H9 (cell line): Measurements from ENCODE around the gene IQCE. TPM values are rescaled to one million over a fixed set of nuclear protein-coding genes. Genes with fewer than 3 reads are reported as not detected.

ENCODE experiments used
- DNase-seq: peaks from one replicate; pipeline ENCODE4 v3.0.0-alpha.2; 2017
- H2AFZ ChIP-seq: one replicate; pipeline ENCODE4 v1.6.1; 2013; ENCODE audit warnings: mild to moderate bottlenecking, low read length, control low read depth, moderate library complexity
- H2AK5ac ChIP-seq: 2 replicates; pipeline ENCODE4 v1.6.1; 2013; ENCODE audit warnings: low read length, control low read depth, mixed read lengths; ENCODE audit not compliant: insufficient read length
- H2BK120ac ChIP-seq: one replicate; pipeline ENCODE4 v1.6.1; 2013; ENCODE audit warnings: low read depth, mild to moderate bottlenecking, low read length, control low read depth, inconsistent platforms; ENCODE audit not compliant: poor library complexity, severe bottlenecking
- H2BK12ac ChIP-seq: 2 replicates; pipeline ENCODE4 v1.6.1; 2013; ENCODE audit warnings: low read length, control low read depth, mixed read lengths, low read depth; ENCODE audit not compliant: insufficient read length
- H2BK15ac ChIP-seq: 2 replicates; pipeline ENCODE4 v1.6.1; 2013; ENCODE audit warnings: low read depth, low read length, control low read depth
- H2BK20ac ChIP-seq: one replicate; pipeline ENCODE4 v1.6.1; 2013; ENCODE audit warnings: low read depth, mild to moderate bottlenecking, low read length, control low read depth, inconsistent platforms; ENCODE audit not compliant: poor library complexity, severe bottlenecking
- H2BK5ac ChIP-seq: 2 replicates; pipeline ENCODE4 v1.6.1; 2013; ENCODE audit warnings: low read length, control low read depth, mixed read lengths; ENCODE audit not compliant: insufficient read length
- H3K14ac ChIP-seq: 2 replicates; pipeline ENCODE4 v1.6.1; 2013; ENCODE audit warnings: low read length, control low read depth; ENCODE audit not compliant: insufficient read depth
- H3K18ac ChIP-seq: 2 replicates; pipeline ENCODE4 v1.6.1; 2013; ENCODE audit warnings: low read depth, mild to moderate bottlenecking, mixed read lengths, low read length, control low read depth; ENCODE audit not compliant: insufficient read length
- H3K23ac ChIP-seq: 2 replicates; pipeline ENCODE4 v1.6.1; 2013; ENCODE audit warnings: low read length, control low read depth, mixed read lengths, low read depth; ENCODE audit not compliant: insufficient read length
- H3K23me2 ChIP-seq: 2 replicates; pipeline ENCODE4 v1.6.1; 2013; ENCODE audit warnings: low read depth, mild to moderate bottlenecking, mixed read lengths, low read length, control low read depth; ENCODE audit not compliant: insufficient read length, poor library complexity, severe bottlenecking
- H3K27ac ChIP-seq: 2 replicates; pipeline ENCODE4 v1.5.1; 2013; ENCODE audit warnings: low read length, control low read depth, mixed read lengths, low read depth; ENCODE audit not compliant: insufficient read length
- H3K27me3 ChIP-seq: 2 replicates; pipeline ENCODE4 v1.6.1; 2013; ENCODE audit warnings: low read length, control low read depth, inconsistent platforms; ENCODE audit not compliant: insufficient read depth
- H3K4ac ChIP-seq: 2 replicates; pipeline ENCODE4 v1.6.1; 2013; ENCODE audit warnings: low read depth, mild to moderate bottlenecking, control low read depth, inconsistent platforms, low read length, moderate library complexity
- H3K4me1 ChIP-seq: 2 replicates; pipeline ENCODE4 v1.6.1; 2013; ENCODE audit warnings: low read length, control low read depth, inconsistent platforms; ENCODE audit not compliant: insufficient read depth
- H3K4me2 ChIP-seq: 2 replicates; pipeline ENCODE4 v1.6.1; 2013; ENCODE audit warnings: low read length, control low read depth, mixed read lengths; ENCODE audit not compliant: insufficient read length, insufficient read depth
- H3K56ac ChIP-seq: 2 replicates; pipeline ENCODE4 v1.6.1; 2013; ENCODE audit warnings: low read depth, mild to moderate bottlenecking, mixed read lengths, low read length, control low read depth; ENCODE audit not compliant: insufficient read length
- H3K79me1 ChIP-seq: 2 replicates; pipeline ENCODE4 v1.6.1; 2013; ENCODE audit warnings: low read depth, mild to moderate bottlenecking, moderate library complexity, low read length, control low read depth, inconsistent platforms; ENCODE audit not compliant: insufficient read depth, poor library complexity, severe bottlenecking
- H3K79me2 ChIP-seq: 2 replicates; pipeline ENCODE4 v1.6.1; 2013; ENCODE audit warnings: low read length, control low read depth, inconsistent platforms; ENCODE audit not compliant: insufficient read depth
- H3K9ac ChIP-seq: 2 replicates; pipeline ENCODE4 v1.6.1; 2013; ENCODE audit warnings: low read length, control low read depth, mixed read lengths; ENCODE audit not compliant: insufficient read length; ENCODE audit errors: extremely low read depth
- H3K9me3 ChIP-seq: one replicate; pipeline ENCODE4 v1.6.1; 2013; ENCODE audit warnings: low read depth, low read length, inconsistent platforms; ENCODE audit not compliant: control insufficient read depth
- H3T11ph ChIP-seq: one replicate; pipeline ENCODE4 v1.6.1; 2013; ENCODE audit warnings: mild to moderate bottlenecking, low read length, control low read depth, inconsistent platforms
- H4K20me1 ChIP-seq: one replicate; pipeline ENCODE4 v1.6.1; 2013; ENCODE audit not compliant: control insufficient read depth, insufficient read length, insufficient read depth
- H4K5ac ChIP-seq: 2 replicates; pipeline ENCODE4 v1.6.1; 2013; ENCODE audit warnings: low read depth, mild to moderate bottlenecking, mixed read lengths, low read length, control low read depth; ENCODE audit not compliant: insufficient read length
- H4K8ac ChIP-seq: replicated peaks from 2 replicates; pipeline ENCODE4 v1.6.1; 2013; ENCODE audit warnings: low read length, control low read depth, mixed read lengths, low read depth; ENCODE audit not compliant: insufficient read length
- H4K91ac ChIP-seq: 2 replicates; pipeline ENCODE4 v1.6.1; 2013; ENCODE audit warnings: low read depth, mild to moderate bottlenecking, moderate library complexity, mixed read lengths, low read length, control low read depth; ENCODE audit not compliant: insufficient read length
- H3K27ac Mint-ChIP-seq, 3 experiments: 2 replicates in 2 of 3; 3 replicates in 1 of 3; pipeline ENCODE4 v1.8.0; 2020 to 2021; ENCODE audit warnings: mixed read lengths in 3 of 3, mild to moderate bottlenecking in 1 of 3, moderate library complexity in 1 of 3
- H3K27me3 Mint-ChIP-seq: 2 replicates; pipeline ENCODE4 v1.8.0; 2021; ENCODE audit warnings: low read depth, mild to moderate bottlenecking, moderate library complexity, mixed read lengths
- H3K36me3 Mint-ChIP-seq, 3 experiments: 2 replicates in 2 of 3; 3 replicates in 1 of 3; pipeline ENCODE4 v1.8.0; 2020 to 2021; ENCODE audit warnings: low read depth in 3 of 3, mixed read lengths in 3 of 3; ENCODE audit not compliant: insufficient read depth in 1 of 3
- H3K4me1 Mint-ChIP-seq, 2 experiments: 2 replicates each; pipeline ENCODE4 v1.8.0; 2020; ENCODE audit warnings: mixed read lengths in 2 of 2
- H3K4me3 Mint-ChIP-seq, 2 experiments: 2 replicates in 1 of 2; 3 replicates in 1 of 2; pipeline ENCODE4 v1.8.0; 2020 to 2021; ENCODE audit warnings: mild to moderate bottlenecking in 2 of 2, mixed read lengths in 2 of 2, moderate library complexity in 1 of 2
- H3K9me3 Mint-ChIP-seq, 2 experiments: 2 replicates in 1 of 2; 3 replicates in 1 of 2; pipeline ENCODE4 v1.8.0; 2020; ENCODE audit warnings: mild to moderate bottlenecking in 2 of 2, mixed read lengths in 2 of 2, moderate library complexity in 1 of 2
- WGBS: extraction: QIAGEN DNeasy Blood & Tissue Kit; methylation state at CpG from one replicate; pipeline ENCODE4 v1.1.7; 2013; ENCODE audit warnings: missing lambda C conversion rate, low lambda C conversion rate, mixed read lengths; ENCODE audit not compliant: insufficient read length; ENCODE audit errors: extremely low coverage; 5-methylcytosine and 5-hydroxymethylcytosine counted together
- total RNA-seq: library from RNA; stranded (reverse); gene quantifications from 2 replicates; pipeline ENCODE4 v1.2.1, GENCODE V29; 2021
- TF ChIP-seq, protein P1 (sequence below): fragments of 200-600 bp; sonication (generic); conservative IDR thresholded peaks from 3 replicates; pipeline ENCODE4 v1.8.0; 2021; ENCODE audit warnings: antibody characterized with exemption, mild to moderate bottlenecking

Gene IQCE
- total RNA-seq, 1 experiment from 2014 or later: 7.0 TPM

DNA sequence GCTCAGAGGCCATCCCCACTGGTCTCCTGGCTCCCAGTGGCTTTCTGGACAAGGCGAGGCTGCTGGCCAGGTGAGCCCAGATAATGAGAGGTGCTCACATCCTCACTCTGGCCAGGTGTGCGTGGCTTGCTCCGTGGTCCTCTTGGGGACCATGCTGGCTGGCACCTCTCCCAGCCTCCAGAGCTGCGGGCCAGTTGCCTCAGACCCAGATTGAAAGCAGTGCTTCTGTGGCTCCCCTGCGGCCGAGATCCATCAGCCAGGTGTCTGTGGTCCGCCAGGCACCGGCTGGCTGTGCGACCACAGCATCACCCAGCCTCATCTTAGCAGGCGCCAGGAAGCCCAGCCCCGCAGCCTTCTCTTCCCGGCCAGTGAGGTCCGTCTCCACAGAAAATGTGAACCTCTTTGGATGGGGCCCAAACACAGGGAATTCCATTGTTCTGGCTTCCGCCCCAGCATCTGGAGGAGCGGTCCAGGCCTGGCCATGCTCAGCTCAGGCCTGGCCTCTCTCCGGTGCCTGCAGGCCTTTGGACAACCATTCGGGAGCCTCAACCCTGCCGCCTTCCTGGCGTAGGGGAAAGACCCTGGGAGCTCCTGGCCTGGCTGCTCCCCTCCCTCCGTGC is 67.8 kb downstream of the IQCE start:
- Histone ChIP-seq H3K27ac (no peak overlapping the region), H2AK5ac (no peak overlapping the region), H3T11ph (no peak overlapping the region), H3K79me2 (no peaks in the 10 kb centered on the region), H3K23ac (no peak overlapping the region), H3K9ac (no peak overlapping the region), H3K56ac (no peak overlapping the region), H3K4me2 (no peak overlapping the region), H2BK120ac (no peak overlapping the region), H3K4me1 (peaks cover 1% of the 10 kb centered on the region; the same call in 1 of the 2 replicates), H2BK20ac (no peak overlapping the region), H3K9me3 (no peaks in the 10 kb centered on the region), H4K8ac (no peak overlapping the region), H4K20me1 (no peaks in the 10 kb centered on the region), H3K14ac (no peak overlapping the region), H2BK5ac (no peak overlapping the region), H3K18ac (no peak overlapping the region), H3K27me3 (no peaks in the 10 kb centered on the region), H3K23me2 (no peaks in the 10 kb centered on the region), H4K5ac (no peak overlapping the region), H4K91ac (no peak overlapping the region), H2BK12ac (no peak overlapping the region), H2BK15ac (no peak overlapping the region), H3K79me1 (no peaks in the 10 kb centered on the region), H3K4ac (no peak overlapping the region), H2AFZ (no peak overlapping the region)
- Mint-ChIP-seq H3K4me3 (no peak overlapping the region), H3K36me3 (no peaks in the 10 kb centered on the region; a peak in 1 of 7 replicates), H3K9me3 (no peaks in the 10 kb centered on the region), H3K27me3 (no peaks in the 10 kb centered on the region; the same call in 1 of the 2 replicates), H3K27ac (no peak overlapping the region), H3K4me1 (peaks cover 9 to 19% of the 10 kb centered on the region in 2 experiments)
- TF ChIP-seq, protein P1, sequence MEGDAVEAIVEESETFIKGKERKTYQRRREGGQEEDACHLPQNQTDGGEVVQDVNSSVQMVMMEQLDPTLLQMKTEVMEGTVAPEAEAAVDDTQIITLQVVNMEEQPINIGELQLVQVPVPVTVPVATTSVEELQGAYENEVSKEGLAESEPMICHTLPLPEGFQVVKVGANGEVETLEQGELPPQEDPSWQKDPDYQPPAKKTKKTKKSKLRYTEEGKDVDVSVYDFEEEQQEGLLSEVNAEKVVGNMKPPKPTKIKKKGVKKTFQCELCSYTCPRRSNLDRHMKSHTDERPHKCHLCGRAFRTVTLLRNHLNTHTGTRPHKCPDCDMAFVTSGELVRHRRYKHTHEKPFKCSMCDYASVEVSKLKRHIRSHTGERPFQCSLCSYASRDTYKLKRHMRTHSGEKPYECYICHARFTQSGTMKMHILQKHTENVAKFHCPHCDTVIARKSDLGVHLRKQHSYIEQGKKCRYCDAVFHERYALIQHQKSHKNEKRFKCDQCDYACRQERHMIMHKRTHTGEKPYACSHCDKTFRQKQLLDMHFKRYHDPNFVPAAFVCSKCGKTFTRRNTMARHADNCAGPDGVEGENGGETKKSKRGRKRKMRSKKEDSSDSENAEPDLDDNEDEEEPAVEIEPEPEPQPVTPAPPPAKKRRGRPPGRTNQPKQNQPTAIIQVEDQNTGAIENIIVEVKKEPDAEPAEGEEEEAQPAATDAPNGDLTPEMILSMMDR: no peak
- WGBS: no CpG with 5 or more reads among the region's 20 CpGs
- no peak for DNase-seq
